H1 (cell line): Measurements from ENCODE around the gene OXNAD1. TPM values are rescaled to one million over a fixed set of nuclear protein-coding genes. Genes with fewer than 3 reads are reported as not detected.

Experiments used
- CTCF ChIA-PET: fragments of 300-600 bp; sonication (Branson Sonifier 250); formaldehyde crosslinking; loops from one replicate; lab custom pipeline; 2021; ENCODE audit not compliant: partially characterized antibody; lab: Charles Lee
- POLR2A ChIA-PET: fragments of 300-600 bp; sonication (Branson Sonifier 250); formaldehyde crosslinking; loops from one replicate; lab custom pipeline; 2021; ENCODE audit warnings: inconsistent platforms; ENCODE audit not compliant: partially characterized antibody; lab: Charles Lee
- DNase-seq, 2 experiments: peaks; one replicate each; pipeline versions ENCODE4 v3.0.0 to v3.0.0-alpha.2; 2010 to 2022; ENCODE audit warnings: low spot score in 2 of 2, low read depth in 1 of 2, mixed read lengths in 1 of 2
- FAIRE-seq: peaks from 2 replicates; lab custom pipeline; 2011; peaks lifted over from hg19 to GRCh38; lab: Jason Lieb, UNC
- H2AFZ ChIP-seq: 2 replicates; pipeline ENCODE4 v1.8.1; 2012; ENCODE audit warnings: low read length, inconsistent platforms
- H2AK5ac ChIP-seq: 2 replicates; pipeline ENCODE4 v1.6.1; 2013; ENCODE audit warnings: low read depth, low read length
- H2BK120ac ChIP-seq: replicated peaks from 2 replicates; pipeline ENCODE3; 2013; ENCODE audit warnings: low read depth, low read length, inconsistent platforms
- H2BK12ac ChIP-seq: 2 replicates; pipeline ENCODE4 v1.6.1; 2013; ENCODE audit warnings: low read depth, low read length
- H2BK15ac ChIP-seq: 2 replicates; pipeline ENCODE4 v1.6.1; 2013; ENCODE audit warnings: low read length
- H2BK20ac ChIP-seq: 2 replicates; pipeline ENCODE4 v1.6.1; 2013; ENCODE audit warnings: low read length
- H2BK5ac ChIP-seq: 2 replicates; pipeline ENCODE4 v1.6.1; 2013; ENCODE audit warnings: low read depth, low read length
- H3K14ac ChIP-seq: 2 replicates; pipeline ENCODE4 v1.6.1; 2013; ENCODE audit warnings: inconsistent platforms; ENCODE audit not compliant: insufficient read length
- H3K18ac ChIP-seq: 2 replicates; pipeline ENCODE4 v1.6.1; 2013; ENCODE audit warnings: low read length; ENCODE audit errors: extremely low read depth
- H3K23ac ChIP-seq: 2 replicates; pipeline ENCODE4 v1.6.1; 2013; ENCODE audit warnings: inconsistent platforms; ENCODE audit not compliant: insufficient read length
- H3K23me2 ChIP-seq: 2 replicates; pipeline ENCODE4 v1.6.1; 2013; ENCODE audit warnings: low read depth, low read length
- H3K27ac ChIP-seq: 2 replicates; pipeline ENCODE4 v1.6.1; 2011; ENCODE audit warnings: low read depth, low read length, inconsistent platforms
- H3K27me3 ChIP-seq, 4 experiments: replicated peaks in 1 of 4; 1 replicate in 1 of 4; 2 replicates in 3 of 4; pipeline versions ENCODE4 v1.6.1 to v1.8.1; 2011 to 2013; ENCODE audit warnings: low read length in 3 of 4, mild to moderate bottlenecking in 3 of 4, inconsistent platforms in 2 of 4, mixed read lengths in 2 of 4, moderate library complexity in 1 of 4; ENCODE audit not compliant: control insufficient read depth in 3 of 4, insufficient read depth in 3 of 4; ENCODE audit errors: extremely low read depth in 1 of 4
- H3K36me3 ChIP-seq, 4 experiments: 2 replicates each; pipeline versions ENCODE4 v1.6.1 to v1.8.1; 2011 to 2013; ENCODE audit warnings: mild to moderate bottlenecking in 4 of 4, low read length in 3 of 4, moderate library complexity in 2 of 4, control low read depth in 1 of 4, inconsistent platforms in 1 of 4; ENCODE audit not compliant: insufficient read depth in 4 of 4, control insufficient read depth in 2 of 4
- H3K4ac ChIP-seq: replicated peaks from 2 replicates; pipeline ENCODE3; 2013; ENCODE audit warnings: low read length, low read depth, mixed read lengths, inconsistent platforms; ENCODE audit not compliant: insufficient read length
- H3K4me1 ChIP-seq, 4 experiments: replicated peaks in 1 of 4; 1 replicate in 1 of 4; 2 replicates in 3 of 4; pipeline versions ENCODE4 v1.6.1 to v1.8.1; 2011 to 2013; ENCODE audit warnings: low read length in 3 of 4, inconsistent platforms in 2 of 4, mixed read lengths in 1 of 4; ENCODE audit not compliant: insufficient read depth in 4 of 4, control insufficient read depth in 3 of 4
- H3K4me2 ChIP-seq, 2 experiments: 2 replicates each; pipeline versions ENCODE4 v1.6.1 to v1.8.1; 2011 to 2013; ENCODE audit warnings: low read depth in 2 of 2, low read length in 2 of 2, control low read depth in 1 of 2, inconsistent platforms in 1 of 2, mild to moderate bottlenecking in 1 of 2; ENCODE audit not compliant: insufficient read depth in 1 of 2
- H3K4me3 ChIP-seq, 4 experiments: fragments of 200-600, 300-600 bp in 1 of 4; sonication (generic), shearing (Covaris generic), sonication (Bioruptor Twin) in 1 of 4; 2 replicates each; pipeline versions ENCODE4 v1.5.1 to v1.8.1; 2011 to 2016; ENCODE audit warnings: low read length in 4 of 4, low read depth in 3 of 4, control low read depth in 2 of 4, inconsistent platforms in 2 of 4, mild to moderate bottlenecking in 2 of 4, mixed read lengths in 1 of 4, moderate library complexity in 1 of 4; ENCODE audit not compliant: insufficient read depth in 2 of 4; ENCODE audit errors: extremely low read depth in 1 of 4
- H3K56ac ChIP-seq: replicated peaks from 2 replicates; pipeline ENCODE3; 2013; ENCODE audit warnings: low read depth, mild to moderate bottlenecking, mixed read lengths, low read length, inconsistent platforms; ENCODE audit not compliant: insufficient read length
- H3K79me1 ChIP-seq: 2 replicates; pipeline ENCODE4 v1.6.1; 2013; ENCODE audit warnings: low read depth, low read length, control low read depth
- H3K79me2 ChIP-seq, 2 experiments: 2 replicates each; pipeline versions ENCODE4 v1.6.1 to v1.8.1; 2012 to 2013; ENCODE audit warnings: low read length in 2 of 2, mild to moderate bottlenecking in 2 of 2, inconsistent platforms in 1 of 2; ENCODE audit not compliant: insufficient read depth in 2 of 2, control insufficient read depth in 1 of 2
- H3K9ac ChIP-seq, 4 experiments: replicated peaks in 1 of 4; 1 replicate in 1 of 4; 2 replicates in 3 of 4; pipeline versions ENCODE4 v1.6.1 to v1.8.1; 2011 to 2013; ENCODE audit warnings: low read depth in 3 of 4, low read length in 3 of 4, control low read depth in 2 of 4, mild to moderate bottlenecking in 2 of 4, moderate library complexity in 2 of 4, inconsistent platforms in 1 of 4; ENCODE audit errors: extremely low read depth in 1 of 4
- H3K9me3 ChIP-seq, 2 experiments: 2 replicates each; pipeline versions ENCODE4 v1.6.1 to v1.8.1; 2012 to 2013; ENCODE audit warnings: mild to moderate bottlenecking in 2 of 2, moderate library complexity in 2 of 2, control low read depth in 1 of 2, inconsistent platforms in 1 of 2, low read depth in 1 of 2, low read length in 1 of 2, mixed read lengths in 1 of 2; ENCODE audit not compliant: insufficient read depth in 2 of 2
- H4K20me1 ChIP-seq, 2 experiments: replicated peaks in 1 of 2; 2 replicates each; pipeline versions ENCODE3 to v1.8.1; 2011 to 2013; ENCODE audit warnings: inconsistent platforms in 2 of 2, low read length in 2 of 2, mild to moderate bottlenecking in 1 of 2; ENCODE audit not compliant: insufficient read depth in 2 of 2, control insufficient read depth in 1 of 2
- H4K5ac ChIP-seq: 2 replicates; pipeline ENCODE4 v1.6.1; 2013; ENCODE audit warnings: low read length, low read depth, mixed read lengths, inconsistent platforms; ENCODE audit not compliant: insufficient read length
- H4K8ac ChIP-seq: 2 replicates; pipeline ENCODE4 v1.8.0; 2013; ENCODE audit warnings: mild to moderate bottlenecking, moderate library complexity, low read length, inconsistent platforms; ENCODE audit not compliant: insufficient read depth; ENCODE audit errors: extremely low read depth
- H4K91ac ChIP-seq: replicated peaks from 2 replicates; pipeline ENCODE3; 2013; ENCODE audit warnings: low read length, mixed read lengths, inconsistent platforms; ENCODE audit not compliant: insufficient read length
- BCL11A ChIP-seq, 2 experiments: IDR thresholded peaks; one replicate each; pipeline ENCODE4 v1.6.1; 2011; ENCODE audit warnings: low read depth in 2 of 2, low read length in 2 of 2, mild to moderate bottlenecking in 2 of 2
- CBX8 ChIP-seq: fragments of 300-800, 300-1000 bp; sonication (generic); IDR thresholded peaks from 2 replicates; pipeline ENCODE4 v1.7.1; 2016; ENCODE audit warnings: low read depth, low read length, borderline replicate concordance
- CHD1 ChIP-seq: IDR thresholded peaks from 2 replicates; pipeline ENCODE4 v1.6.1; 2012; ENCODE audit warnings: low read depth, low read length, improper control_type of control experiment
- EGR1 ChIP-seq: IDR thresholded peaks from 2 replicates; pipeline ENCODE4 v1.6.1; 2011; ENCODE audit warnings: low read depth, low read length, borderline replicate concordance
- GTF2F1 ChIP-seq: IDR thresholded peaks from 2 replicates; pipeline ENCODE4 v1.6.1; 2012; ENCODE audit warnings: low read depth, low read length, improper control_type of control experiment, borderline replicate concordance
- KDM1A ChIP-seq: fragments of 200-600, 300-600 bp; sonication (generic); IDR thresholded peaks from 2 replicates; pipeline ENCODE4 v1.7.1; 2016; ENCODE audit warnings: mild to moderate bottlenecking, low read length, borderline replicate concordance
- KDM4A ChIP-seq: IDR thresholded peaks from one replicate; pipeline ENCODE4 v1.7.1; 2012; ENCODE audit warnings: low read depth, mild to moderate bottlenecking, moderate library complexity, low read length, inconsistent platforms; ENCODE audit not compliant: severe bottlenecking
- NANOG ChIP-seq: IDR thresholded peaks from 2 replicates; pipeline ENCODE4 v1.6.1; 2011; ENCODE audit warnings: low read length, low read depth, mild to moderate bottlenecking, inconsistent platforms; ENCODE audit not compliant: insufficient read depth, poor library complexity, severe bottlenecking
- POU5F1 ChIP-seq: IDR thresholded peaks from 2 replicates; pipeline ENCODE4 v1.6.1; 2011; ENCODE audit warnings: low read depth, mild to moderate bottlenecking, low read length, moderate library complexity
- RFX5 ChIP-seq: IDR thresholded peaks from 2 replicates; pipeline ENCODE4 v1.6.1; 2011; ENCODE audit warnings: low read depth, low read length, improper control_type of control experiment, borderline replicate concordance
- SIX5 ChIP-seq: IDR thresholded peaks from 2 replicates; pipeline ENCODE4 v1.6.1; 2011; ENCODE audit warnings: mild to moderate bottlenecking, low read depth, low read length
- SRF ChIP-seq: IDR thresholded peaks from 2 replicates; pipeline ENCODE4 v1.6.1; 2011; ENCODE audit warnings: mild to moderate bottlenecking, low read depth, low read length, moderate library complexity
- TAF7 ChIP-seq: optimal IDR thresholded peaks from 2 replicates; pipeline ENCODE3; 2011; ENCODE audit warnings: low read depth, mild to moderate bottlenecking, inconsistent platforms, low read length, moderate library complexity, borderline replicate concordance
- YY1 ChIP-seq: IDR thresholded peaks from 2 replicates; pipeline ENCODE4 v1.6.1; 2011; ENCODE audit warnings: low read depth, mild to moderate bottlenecking, low read length
- ZNF274 ChIP-seq: IDR thresholded peaks from 2 replicates; pipeline ENCODE4 v1.7.0; 2012; ENCODE audit warnings: low read length, borderline replicate concordance; ENCODE audit errors: extremely low read depth
- WGBS, 2 experiments: shearing (Covaris generic) in 1 of 2; methylation state at CpG; one replicate each; pipeline versions ENCODE4 v1.1.6 to v1.1.7; 2013 to 2015; ENCODE audit warnings: low lambda C conversion rate in 2 of 2, mixed read lengths in 2 of 2, inconsistent platforms in 1 of 2, low coverage in 1 of 2, missing lambda C conversion rate in 1 of 2; ENCODE audit not compliant: insufficient replicate concordance in 2 of 2, insufficient coverage in 1 of 2, insufficient read length in 1 of 2; ENCODE audit errors: extremely low coverage in 1 of 2, missing lambda C conversion rate in 1 of 2; 5-methylcytosine and 5-hydroxymethylcytosine counted together
- polyA plus RNA-seq, 7 experiments: library from polyadenylated mRNA; depleted of rRNA in 3 of 7; stranded (reverse) in 5 of 7; unstranded in 2 of 7; fragments of >200 nt in 5 of 7; fragments of 200-250 nt in 2 of 7; gene quantifications; 1 replicate in 5 of 7; 2 replicates in 1 of 7; 4 replicates in 1 of 7; pipeline versions ENCODE4 v1.2.1 to v1.2.3, GENCODE V29; 2011 to 2013; ENCODE audit warnings: missing spikeins in 2 of 7, mixed read lengths in 2 of 7
- total RNA-seq: library from RNA; stranded (reverse); fragmentation: NEBNext Ultra II Directional; extraction: Animal tissue kit (Norgen Biotek cat#: 25700); gene quantifications from 2 replicates; pipeline ENCODE4 v1.2.1, GENCODE V29; 2021

Gene OXNAD1
- total and polyA plus RNA-seq, 2 of the 8 experiments (the other 6 are each of a cell fraction or from before 2014, with no cell fraction given), result 14.9 to 24.8 TPM

DNA sequence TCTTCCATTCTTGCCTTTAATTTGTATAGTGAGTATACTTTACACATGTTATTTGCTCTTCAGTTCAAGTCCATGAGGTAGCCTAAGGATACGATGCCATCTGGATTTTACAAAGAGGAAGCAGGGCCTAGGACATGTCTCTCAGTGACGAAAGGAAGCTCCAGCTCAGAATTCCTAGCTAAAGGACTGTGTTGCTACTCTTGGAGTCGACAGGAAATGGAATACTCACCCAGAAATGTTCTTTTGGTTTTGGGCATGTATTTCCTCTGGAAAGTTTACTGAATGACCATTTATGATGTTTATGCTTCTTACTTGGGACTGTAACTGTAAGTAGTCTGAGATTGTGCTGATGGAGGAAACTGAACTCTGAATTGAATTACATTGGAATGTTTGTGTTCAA is 12.5 kb downstream of the OXNAD1 start:
- Histone ChIP-seq H4K5ac (no peak overlapping the region), H2BK5ac (no peak overlapping the region), H3K14ac (no peak overlapping the region)
- TF ChIP-seq SIX5 (no peak), CBX8 (no peak), KDM4A (no peak), SRF (no peak), GTF2F1 (no peak), NANOG (no peak), EGR1 (no peak), CHD1 (no peak), RFX5 (no peak), POU5F1 (no peak), KDM1A (no peak), BCL11A (IDR thresholded peaks at IDR 0.05; ENCODE audit: low read depth in 2 of 2, low read length in 2 of 2) (no peak), ZNF274 (no peak), YY1 (no peak), TAF7 (no peak)

More for the DNA sequence above, 12.5 kb downstream of the OXNAD1 start:
- H3K36me3 ChIP-seq, result peaks cover 0 to 32% (median 4%) of the 10 kb centered on the region in 4 experiments; a peak in 4 of 8 replicates
- H3K79me1 ChIP-seq, result no peaks in the 10 kb centered on the region
- H2BK20ac ChIP-seq, result no peak overlapping the region
- H3K27me3 ChIP-seq, result peaks cover 0 to 1% (median 0%) of the 10 kb centered on the region in 4 experiments; a peak in 1 of 7 replicates
- no peak overlapping the region for H4K91ac ChIP-seq
- ChIA-PET CTCF (interaction anchor here (1.0 to 1.1 kb wide), 3 partner anchors 10 to 13 kb away, joined by 3 read pairs; no protein-coding TSS in a partner anchor), POLR2A (no interaction called here)
- H4K8ac ChIP-seq, result no peak overlapping the region
- H3K4me2 ChIP-seq, result no peak overlapping the region
- WGBS, 2 experiments, result 88% methylated on average over 3 of the region's 3 CpGs; no CpG with 5 or more reads in 1 of the 2 experiments
- H2BK15ac ChIP-seq, result no peak overlapping the region
- no peaks in the 10 kb centered on the region for H3K4me1 ChIP-seq
- FAIRE-seq, result no peak
- H2BK12ac ChIP-seq, result no peak overlapping the region
- H3K4ac ChIP-seq, result no peak overlapping the region
- H3K9ac ChIP-seq, result no peak overlapping the region
- H2AK5ac ChIP-seq, result no peak overlapping the region
- H4K20me1 ChIP-seq, result peaks cover 0 to 2% of the 10 kb centered on the region in 2 experiments
- H2BK120ac ChIP-seq, result no peak overlapping the region
- no peak for DNase-seq
- no peak overlapping the region for H3K4me3 ChIP-seq
- H3K9me3 ChIP-seq, result no peaks in the 10 kb centered on the region
- H3K18ac ChIP-seq, result no peak overlapping the region
- no peaks in the 10 kb centered on the region for H3K23me2 ChIP-seq
- no peak overlapping the region for H3K23ac ChIP-seq
- H2AFZ ChIP-seq, result no peak overlapping the region
- no peak overlapping the region for H3K56ac ChIP-seq
- H3K79me2 ChIP-seq, result no peaks in the 10 kb centered on the region
- H3K27ac ChIP-seq, result no peak overlapping the region
